Stimulated activated CD8-positive, alpha-beta memory T cell treated with anti-CD3 and anti-CD28 coated beads, Interleukin-4, amount 100 ng/mL, for 48 hours (primary cell): ENCODE data around the gene HNRNPA2B1.
A peak's percentile ranks its signal among the peaks of the same experiment; 100 is the strongest.
"Not testable (repeated sequence)": the region's sequence is repeated elsewhere in the genome, so short reads cannot be mapped to it uniquely, and the experiment has no call there.

Source experiments
- DNase-seq: peaks from one replicate; pipeline ENCODE4 v3.0.0-alpha.2; 2020

Gene HNRNPA2B1

DNA sequence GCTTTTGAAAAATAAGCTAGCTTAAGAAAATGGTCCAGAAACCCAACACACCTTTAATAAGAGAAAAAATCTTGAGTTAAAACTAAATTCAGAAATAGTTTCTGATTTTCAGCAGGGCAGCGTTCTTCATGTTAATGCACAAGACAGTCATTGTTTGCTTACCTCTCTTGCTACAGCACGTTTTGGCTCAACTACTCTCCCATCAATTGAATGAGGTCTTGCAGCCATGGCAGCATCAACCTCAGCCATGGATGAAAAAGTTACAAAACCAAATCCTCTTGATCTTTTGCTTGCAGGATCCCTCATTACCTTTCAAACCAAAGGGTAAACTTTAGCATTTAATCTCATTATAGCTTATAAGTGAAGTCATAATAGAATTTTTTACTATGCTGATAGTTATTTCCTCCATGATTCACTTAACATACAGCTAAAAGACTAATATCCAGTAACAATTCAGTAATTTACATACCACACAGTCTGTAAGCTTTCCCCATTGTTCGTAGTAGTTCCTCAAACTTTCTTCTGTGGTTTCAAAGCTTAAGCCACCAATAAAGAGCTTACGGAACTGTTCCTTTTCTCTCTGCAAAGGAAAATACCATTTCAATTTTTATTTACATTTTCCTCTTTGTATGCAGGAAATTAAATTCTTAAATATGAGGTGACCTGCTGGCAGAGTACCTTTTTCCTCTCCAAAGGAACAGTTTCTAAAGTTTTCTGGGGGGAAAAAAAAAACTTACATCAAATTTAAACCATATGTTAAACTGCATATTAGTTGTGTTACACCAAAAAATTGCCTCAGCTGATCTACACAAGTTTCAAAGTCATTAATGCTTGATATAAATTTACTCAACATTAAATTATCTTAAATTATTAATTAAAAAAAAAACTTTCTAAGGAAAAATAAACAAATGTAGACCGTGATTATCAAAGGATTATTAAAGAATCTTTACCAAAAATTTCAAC lies 3.1 kb downstream of the HNRNPA2B1 start:
- no peak for DNase-seq

DNA sequence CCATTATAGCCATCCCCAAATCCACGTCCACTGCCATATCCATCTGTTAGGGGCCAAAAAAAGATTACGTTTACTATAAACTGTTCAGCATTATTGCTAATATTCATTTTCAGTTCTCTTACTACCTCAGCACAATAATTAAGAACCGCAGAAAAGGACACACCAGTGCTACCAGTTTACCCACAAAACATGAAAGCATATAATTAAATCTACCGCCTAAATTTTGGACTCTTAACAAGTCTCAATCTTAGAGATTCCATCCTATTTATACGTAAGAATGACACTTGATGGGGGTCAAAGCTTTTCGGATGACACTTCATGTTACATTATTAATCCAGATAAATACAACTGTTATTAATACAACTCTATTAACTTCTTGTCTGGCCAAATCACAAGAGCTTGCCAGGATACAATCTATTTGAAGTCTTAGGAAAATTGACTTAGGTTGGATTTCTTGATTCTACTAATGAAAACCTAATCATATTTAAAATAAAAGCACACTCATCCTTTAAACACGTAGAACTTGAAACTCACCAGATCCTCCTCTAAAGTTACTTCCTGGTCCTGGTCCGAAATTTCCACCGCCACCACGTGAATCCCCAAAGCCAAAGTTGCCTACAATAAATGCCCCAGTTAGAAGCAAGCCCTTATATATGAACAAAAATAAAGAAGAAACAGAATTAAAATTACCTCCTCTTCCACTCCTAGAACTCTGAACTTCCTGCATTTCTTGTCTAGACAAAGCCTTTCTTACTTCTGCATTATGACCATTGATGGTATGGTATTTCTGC lies 4.5 kb downstream of the HNRNPA2B1 start:
- no peak for DNase-seq

DNA sequence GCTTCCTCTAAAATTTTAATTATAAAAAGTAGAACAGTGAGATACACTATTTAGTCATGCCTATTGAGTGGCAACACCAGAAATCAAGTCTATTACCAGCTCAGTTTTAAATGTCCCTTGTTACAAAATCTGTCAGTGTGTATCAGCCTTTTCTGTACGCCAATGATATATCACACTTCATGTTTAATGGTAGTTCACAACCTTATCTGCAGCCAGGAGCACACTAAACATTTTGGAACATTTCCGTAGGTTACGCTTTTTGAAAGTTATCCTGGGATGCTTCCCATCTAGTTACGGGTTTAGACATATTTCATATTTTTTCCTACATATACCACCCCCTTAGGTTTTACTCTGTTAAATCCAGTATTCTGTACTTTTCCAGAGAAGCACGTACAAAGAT lies 5.4 kb downstream of the HNRNPA2B1 start:
- DNase-seq: no peak

GRCh38 chr7:26194764-26195163 lies 5.8 kb downstream of the HNRNPA2B1 start:
- DNase-seq: not testable (repeated sequence)

GRCh38 chr7:26193432-26194207 lies 6.9 kb downstream of the HNRNPA2B1 start:
- DNase-seq: no peak

- DNase-seq: no peak
These were observed 8.0 kb downstream of the HNRNPA2B1 start for GRCh38 chr7:26192485-26193087.

DNA sequence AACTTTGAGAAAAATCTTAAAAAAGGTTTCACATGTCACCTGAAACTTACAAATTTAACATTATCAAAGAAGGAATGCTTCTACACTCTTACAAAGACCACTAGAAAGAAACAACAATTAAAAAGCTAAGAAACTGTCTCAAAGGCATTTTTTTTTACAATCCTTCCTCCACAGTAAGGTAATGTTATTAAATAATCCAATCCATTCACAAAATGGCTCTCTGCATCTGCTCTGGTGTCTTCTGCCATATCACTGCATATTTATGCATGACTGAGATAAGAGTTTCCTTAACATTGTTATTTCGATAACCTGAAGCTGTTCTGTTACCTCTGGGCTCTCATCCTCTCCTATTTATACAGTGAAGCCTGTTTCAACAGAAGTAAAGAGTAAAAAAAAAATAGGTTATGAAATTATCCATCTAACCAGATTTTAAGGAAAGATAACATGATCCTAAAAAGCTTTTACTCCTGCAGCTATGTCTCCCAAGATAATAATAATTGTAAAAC lies 8.5 kb downstream of the HNRNPA2B1 start:
- DNase-seq: no peak

DNA sequence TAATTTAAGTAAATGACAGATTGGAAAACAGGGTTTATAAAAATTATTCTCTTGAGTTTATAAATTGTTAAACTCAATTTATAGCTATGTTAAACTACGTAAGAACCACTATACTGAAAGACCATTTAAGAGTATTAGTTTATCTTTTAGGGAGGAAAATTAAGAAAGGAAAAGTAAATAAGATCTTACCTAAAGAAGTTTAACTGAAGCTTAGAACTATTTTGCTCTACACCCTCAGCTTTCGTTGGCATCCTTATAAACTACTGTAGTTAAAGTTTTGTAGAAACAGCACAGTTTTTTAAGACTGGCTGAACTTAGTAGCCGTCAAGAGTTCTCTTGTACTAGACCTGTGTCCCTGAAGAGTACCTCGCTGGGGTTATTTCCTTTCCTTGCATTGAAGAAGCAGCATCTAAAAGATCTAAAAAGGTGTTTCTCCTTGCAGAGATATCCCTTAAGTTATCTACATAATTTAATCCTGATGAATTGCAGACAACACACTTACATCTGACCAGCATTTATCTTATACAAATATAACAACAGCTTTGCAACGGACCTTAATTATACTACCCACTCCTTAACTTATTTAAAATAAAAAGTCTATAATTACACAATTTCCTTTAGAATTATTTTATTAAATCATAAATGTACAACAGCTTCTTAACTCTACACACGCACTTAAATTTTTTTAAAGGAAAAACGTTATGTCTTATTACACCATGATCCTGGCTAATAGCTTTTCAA lies 9.1 kb downstream of the HNRNPA2B1 start:
- DNase-seq: no peak

- DNase-seq: no peak
These were observed 10.1 kb downstream of the HNRNPA2B1 start for GRCh38 chr7:26190417-26190869.

- no peak for DNase-seq
These were observed 10.8 kb downstream of the HNRNPA2B1 start for GRCh38 chr7:26189697-26190096.

DNA sequence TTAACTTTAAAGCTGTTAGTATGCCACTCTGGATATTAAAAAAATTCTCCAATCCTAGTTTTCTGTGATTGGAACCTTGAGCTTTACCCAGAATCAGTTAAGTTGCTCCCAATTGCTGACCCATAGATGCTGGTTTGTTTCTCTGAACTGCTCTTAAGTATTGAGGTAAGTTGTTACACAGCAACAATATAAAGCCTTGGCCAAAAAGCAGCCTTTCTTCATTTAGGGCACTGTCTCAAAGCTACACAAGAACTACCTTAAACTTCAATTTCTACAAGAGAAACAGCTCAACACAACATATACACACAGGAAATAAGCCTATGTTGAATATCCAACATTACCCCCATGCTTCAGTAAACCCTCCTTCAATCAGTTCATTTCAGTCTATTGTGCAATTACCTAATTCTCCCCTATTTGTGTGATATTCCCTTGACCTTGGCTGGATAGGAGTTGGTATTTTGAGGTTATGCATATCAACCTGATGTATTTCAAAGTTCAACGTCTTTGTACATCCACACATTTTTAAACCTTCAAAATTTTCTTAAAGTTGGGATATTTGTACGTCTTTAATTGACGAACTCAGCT lies 11.5 kb downstream of the HNRNPA2B1 start:
- no peak for DNase-seq

GRCh38 chr7:26188206-26188956 lies 12.2 kb downstream of the HNRNPA2B1 start:
- DNase-seq: peak; percentile 40

GRCh38 chr7:26187380-26188205 lies 13.0 kb downstream of the HNRNPA2B1 start:
- peak; percentile 48 for DNase-seq

DNA sequence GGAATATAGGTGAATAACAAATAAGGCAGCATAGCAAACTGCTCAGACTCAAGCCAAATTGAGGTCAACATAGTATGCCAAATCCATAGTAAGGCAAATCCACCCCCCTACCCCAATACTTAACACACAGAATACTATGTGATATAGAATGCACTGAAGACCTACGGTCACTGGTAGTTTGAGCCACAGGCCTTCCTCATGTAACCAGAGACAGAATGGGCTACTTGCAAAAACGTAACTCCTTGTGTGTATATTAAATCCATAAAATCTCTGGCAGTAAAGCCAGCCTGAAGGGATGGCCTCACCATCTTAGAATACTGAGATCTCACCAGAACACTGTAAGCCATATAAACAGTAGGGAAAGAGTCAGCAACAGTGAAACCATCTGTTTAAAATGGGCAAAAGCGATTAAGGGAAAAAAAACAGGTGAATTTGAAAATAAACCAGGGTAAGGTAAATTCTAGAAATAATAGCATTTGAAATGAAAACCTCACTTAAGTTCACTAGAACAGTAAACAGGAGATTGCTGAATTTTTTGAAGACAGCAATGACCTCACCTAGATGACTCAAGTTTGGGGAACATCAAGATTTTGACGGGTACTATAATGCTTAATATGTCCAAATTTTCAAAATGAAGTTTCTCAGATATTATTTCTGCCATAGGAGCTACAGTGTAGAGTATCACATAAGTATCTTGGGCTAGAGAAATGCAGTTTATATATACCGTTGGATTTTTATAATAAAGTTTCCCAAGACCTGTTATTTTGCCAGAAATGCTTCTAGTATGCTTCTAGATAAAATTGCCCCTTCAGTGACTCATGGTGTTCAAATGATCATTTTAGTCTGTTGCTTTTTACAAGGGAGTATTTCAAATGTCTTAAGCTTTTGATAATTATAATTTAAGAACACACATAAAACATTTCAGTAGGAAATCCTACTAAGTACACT lies 13.9 kb downstream of the HNRNPA2B1 start:
- no peak for DNase-seq

GRCh38 chr7:26185844-26186180 lies 14.7 kb downstream of the HNRNPA2B1 start:
- DNase-seq: no peak

DNA sequence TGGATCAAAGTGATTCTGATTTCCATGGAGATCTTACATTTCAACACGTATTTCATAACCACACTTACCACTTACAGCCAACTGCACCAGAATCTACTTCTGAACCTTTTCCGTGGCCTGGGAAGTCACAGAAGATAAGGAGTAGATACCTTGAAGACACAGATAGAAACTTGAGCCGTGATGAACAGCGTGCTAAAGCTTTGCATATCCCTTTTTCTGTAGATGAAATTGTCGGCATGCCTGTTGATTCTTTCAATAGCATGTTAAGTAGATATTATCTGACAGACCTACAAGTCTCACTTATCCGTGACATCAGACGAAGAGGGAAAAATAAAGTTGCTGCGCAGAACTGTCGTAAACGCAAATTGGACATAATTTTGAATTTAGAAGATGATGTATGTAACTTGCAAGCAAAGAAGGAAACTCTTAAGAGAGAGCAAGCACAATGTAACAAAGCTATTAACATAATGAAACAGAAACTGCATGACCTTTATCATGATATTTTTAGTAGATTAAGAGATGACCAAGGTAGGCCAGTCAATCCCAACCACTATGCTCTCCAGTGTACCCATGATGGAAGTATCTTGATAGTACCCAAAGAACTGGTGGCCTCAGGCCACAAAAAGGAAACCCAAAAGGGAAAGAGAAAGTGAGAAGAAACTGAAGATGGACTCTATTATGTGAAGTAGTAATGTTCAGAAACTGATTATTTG lies 15.3 kb downstream of the HNRNPA2B1 start:
- DNase-seq: no peak

- DNase-seq: not testable (repeated sequence)
These were observed 16.1 kb downstream of the HNRNPA2B1 start for GRCh38 chr7:26184281-26185101.
